Kidney epithelial cell (primary cell): ENCODE data around the gene MYBPC2. TPM values are rescaled to one million over a fixed set of nuclear protein-coding genes. Genes with fewer than 3 reads are reported as not detected.

Source experiments
- DNase-seq: peaks from one replicate; pipeline ENCODE4 v3.0.0-alpha.2; 2010; ENCODE audit warnings: low read depth
- H3K27me3 ChIP-seq: 2 replicates; pipeline ENCODE4 v1.6.0; 2011; ENCODE audit warnings: low read length; ENCODE audit not compliant: control insufficient read depth, insufficient read depth
- H3K36me3 ChIP-seq: 2 replicates; pipeline ENCODE4 v1.5.1; 2011; ENCODE audit warnings: low read length; ENCODE audit not compliant: control insufficient read depth, insufficient read depth
- H3K4me3 ChIP-seq: 2 replicates; pipeline ENCODE4 v1.5.1; 2011; ENCODE audit warnings: low read depth, mild to moderate bottlenecking, control low read depth, low read length
- CTCF ChIP-seq: IDR thresholded peaks from 2 replicates; pipeline ENCODE4 v1.5.1; 2011; ENCODE audit warnings: mild to moderate bottlenecking, moderate library complexity, low read length, control low read depth, inconsistent platforms; ENCODE audit not compliant: insufficient read depth, poor library complexity, severe bottlenecking
- total RNA-seq: library from RNA; depleted of rRNA; stranded (reverse); fragments of >200 nt; gene quantifications from 2 replicates; pipeline ENCODE4 v1.2.3, GENCODE V29; 2015

Gene MYBPC2
- total RNA-seq, 1 donor from 2014 or later, result 0.21 TPM

- H3K27me3 ChIP-seq, result peaks cover 52% of the 10 kb centered on the region
These were observed 61.7 kb downstream of the MYBPC2 start for GRCh38 chr19:50494186-50495019.

GRCh38 chr19:50495020-50495531, 62.4 kb downstream of the MYBPC2 start:
- no peaks in the 10 kb centered on the region for H3K36me3 ChIP-seq
- H3K4me3 ChIP-seq, result no peak overlapping the region
- no peak for DNase-seq
- peaks cover 52% of the 10 kb centered on the region for H3K27me3 ChIP-seq
- TF ChIP-seq CTCF, result no peak

More at GRCh38 chr19:50494186-50495019, 61.7 kb downstream of the MYBPC2 start:
- H3K4me3 ChIP-seq, result no peak overlapping the region
- TF ChIP-seq CTCF, result no peak
- no peak for DNase-seq
- H3K36me3 ChIP-seq, result no peaks in the 10 kb centered on the region

GRCh38 chr19:50496189-50497021, 63.7 kb downstream of the MYBPC2 start:
- Histone ChIP-seq H3K27me3 (peaks cover 52% of the 10 kb centered on the region), H3K4me3 (no peak overlapping the region), H3K36me3 (no peaks in the 10 kb centered on the region)
- DNase-seq, result no peak
- no peak for TF ChIP-seq CTCF

- no peak for DNase-seq
- peaks cover 49% of the 10 kb centered on the region for H3K27me3 ChIP-seq
- TF ChIP-seq CTCF, result no peak
- H3K4me3 ChIP-seq, result no peak overlapping the region
- H3K36me3 ChIP-seq, result no peaks in the 10 kb centered on the region
These were observed 64.3 kb downstream of the MYBPC2 start for GRCh38 chr19:50497022-50497405.

- H3K27me3 ChIP-seq, result peaks cover 38% of the 10 kb centered on the region
- DNase-seq, result no peak
- no peaks in the 10 kb centered on the region for H3K36me3 ChIP-seq
- H3K4me3 ChIP-seq, result no peak overlapping the region
- no peak for TF ChIP-seq CTCF
These were observed 65.7 kb downstream of the MYBPC2 start for GRCh38 chr19:50498219-50499056.
